Upper lobe of left lung (tissue), 6 donors: Measurements from ENCODE around the gene ADORA1. TPM values are rescaled to one million over a fixed set of nuclear protein-coding genes. Genes with fewer than 3 reads are reported as not detected.
A peak's percentile ranks its signal among the peaks of the same experiment; 100 is the strongest.

ENCODE experiments used
- ATAC-seq, 2 donors: fragments of 200-7000 bp; cut with Tn5 transposase; one replicate each; pipeline ENCODE4 v1.9.1; 2022; ENCODE audit warnings: mild to moderate bottlenecking in 2 of 2, moderate library complexity in 2 of 2; ENCODE audit not compliant: low FRiP score in 2 of 2
- DNase-seq, 2 donors: peaks; one replicate each; pipeline ENCODE4 v3.0.0-alpha.2; 2019 to 2020
- H3K27ac ChIP-seq, 4 donors: fragments of 200-600 bp; sonication (generic); one replicate each; pipeline ENCODE4 v1.5.1; 2016 to 2019
- H3K27me3 ChIP-seq, 4 donors: fragments of 200-600 bp; sonication (generic); one replicate each; pipeline ENCODE4 v1.5.1; 2017 to 2019
- H3K36me3 ChIP-seq, 4 donors: fragments of 200-600 bp; sonication (generic); one replicate each; pipeline ENCODE4 v1.5.1; 2016 to 2019
- H3K4me1 ChIP-seq, 4 donors: fragments of 200-600 bp; sonication (generic); one replicate each; pipeline ENCODE4 v1.5.1; 2018 to 2019
- H3K4me3 ChIP-seq, 4 donors: fragments of 200-600 bp; sonication (generic); one replicate each; pipeline ENCODE4 v1.5.1; 2017 to 2019; ENCODE audit warnings: mild to moderate bottlenecking in 2 of 4, moderate library complexity in 1 of 4
- H3K9me3 ChIP-seq, 4 donors: fragments of 200-600 bp; sonication (generic); one replicate each; pipeline ENCODE4 v1.5.1; 2018 to 2019
- EP300 ChIP-seq, 4 donors: sonication (generic); formaldehyde crosslinking; IDR thresholded peaks; one replicate each; pipeline ENCODE4 v1.5.1; 2017; ENCODE audit warnings: antibody characterized with exemption in 4 of 4, control low read depth in 2 of 4
- POLR2A ChIP-seq, 4 donors: fragments of 450-650 bp; IDR thresholded peaks; one replicate each; pipeline ENCODE4 v1.5.1; 2016 to 2017; ENCODE audit warnings: antibody characterized with exemption in 4 of 4, mild to moderate bottlenecking in 2 of 4
- POLR2AphosphoS5 ChIP-seq, 2 donors: sonication (generic); formaldehyde crosslinking; IDR thresholded peaks; one replicate each; pipeline ENCODE4 v1.5.1; 2017; ENCODE audit warnings: antibody characterized with exemption in 2 of 2
- WGBS, 2 donors: methylation state at CpG; one replicate each; pipeline ENCODE4 v1.1.5; 2017 to 2018; 5-methylcytosine and 5-hydroxymethylcytosine counted together
- total RNA-seq, 6 donors: library from RNA; depleted of rRNA in 4 of 6; stranded (reverse); fragments of >200 nt in 4 of 6; gene quantifications; one replicate each; pipeline versions ENCODE4 v1.1.0 to v1.2.1, GENCODE V29; 2016 to 2021
- TF ChIP-seq, protein P1 (sequence below), 6 experiments: fragments of 450-650 bp in 4 of 6; fragments of 200-600 bp in 2 of 6; sonication (generic) in 2 of 6; IDR thresholded peaks; one replicate each; pipeline ENCODE4 v1.5.1; 2016 to 2019; ENCODE audit warnings: antibody characterized with exemption in 6 of 6
- donor health status: DM: no; HTN: no; CAD: no; lungs with moderate emphysema.
- donor health status: DM: no; HTN: yes; CAD: no; lungs with severe emphysema.

The ADORA1 gene
- total RNA-seq, 6 donors from 2014 or later: 0.20 to 5.4 (median 3.1) TPM

DNA sequence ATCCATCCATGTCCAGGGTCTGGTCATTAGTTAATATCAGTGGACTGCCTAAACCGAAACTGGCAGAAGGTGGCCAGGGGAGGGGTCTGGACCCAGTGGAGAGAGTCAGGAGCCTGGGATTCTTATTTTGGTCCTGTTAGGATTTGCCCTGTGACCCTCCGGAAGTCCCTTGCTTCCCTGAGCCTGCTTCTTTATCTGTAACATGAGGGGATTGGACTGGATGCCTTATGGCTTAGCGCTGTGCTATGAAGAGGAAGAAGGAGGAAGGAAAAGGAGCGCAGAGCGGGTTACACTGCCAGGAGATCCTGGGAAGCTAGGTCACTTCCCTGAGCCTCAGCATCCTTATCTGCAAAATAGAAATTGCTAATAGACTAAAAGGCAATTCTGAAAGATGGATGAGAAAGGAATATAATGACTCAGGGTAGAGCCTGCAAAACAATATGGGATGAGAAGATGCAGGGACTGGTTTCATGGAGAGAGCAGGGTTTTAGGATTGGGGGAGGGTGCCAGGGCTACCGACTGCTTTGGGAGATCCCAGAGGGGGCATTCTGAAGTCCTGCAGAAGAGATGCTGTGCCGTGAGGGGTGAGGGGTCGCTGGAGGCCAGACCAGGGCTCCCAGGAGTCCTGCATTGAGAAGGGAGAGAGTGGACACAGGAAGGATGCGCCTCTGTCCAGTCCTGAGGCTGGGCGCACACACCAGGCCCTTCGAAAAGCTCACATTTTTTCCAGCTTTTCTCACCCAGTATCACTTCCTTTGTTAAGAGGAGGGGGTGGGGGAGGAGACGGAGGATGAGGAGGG is 460 bp upstream of the ADORA1 start:
- no peak for TF ChIP-seq POLR2AphosphoS5 (IDR thresholded peaks at IDR 0.05)
- no peak for TF ChIP-seq POLR2A (IDR thresholded peaks at IDR 0.05)
- TF ChIP-seq, protein P1, sequence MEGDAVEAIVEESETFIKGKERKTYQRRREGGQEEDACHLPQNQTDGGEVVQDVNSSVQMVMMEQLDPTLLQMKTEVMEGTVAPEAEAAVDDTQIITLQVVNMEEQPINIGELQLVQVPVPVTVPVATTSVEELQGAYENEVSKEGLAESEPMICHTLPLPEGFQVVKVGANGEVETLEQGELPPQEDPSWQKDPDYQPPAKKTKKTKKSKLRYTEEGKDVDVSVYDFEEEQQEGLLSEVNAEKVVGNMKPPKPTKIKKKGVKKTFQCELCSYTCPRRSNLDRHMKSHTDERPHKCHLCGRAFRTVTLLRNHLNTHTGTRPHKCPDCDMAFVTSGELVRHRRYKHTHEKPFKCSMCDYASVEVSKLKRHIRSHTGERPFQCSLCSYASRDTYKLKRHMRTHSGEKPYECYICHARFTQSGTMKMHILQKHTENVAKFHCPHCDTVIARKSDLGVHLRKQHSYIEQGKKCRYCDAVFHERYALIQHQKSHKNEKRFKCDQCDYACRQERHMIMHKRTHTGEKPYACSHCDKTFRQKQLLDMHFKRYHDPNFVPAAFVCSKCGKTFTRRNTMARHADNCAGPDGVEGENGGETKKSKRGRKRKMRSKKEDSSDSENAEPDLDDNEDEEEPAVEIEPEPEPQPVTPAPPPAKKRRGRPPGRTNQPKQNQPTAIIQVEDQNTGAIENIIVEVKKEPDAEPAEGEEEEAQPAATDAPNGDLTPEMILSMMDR (IDR thresholded peaks at IDR 0.05): no peak
- no peak for TF ChIP-seq EP300 (IDR thresholded peaks at IDR 0.05)
- peak in 1 of 2 donors; percentile 18 for ATAC-seq
- Histone ChIP-seq H3K9me3 (no peaks in the 10 kb centered on the region), H3K4me1 (peaks cover 34 to 39% (median 38%) of the 10 kb centered on the region in 4 donors), H3K27ac (no peak overlapping the region), H3K27me3 (peaks cover 0 to 14% (median 4%) of the 10 kb centered on the region in 4 donors), H3K4me3 (peak overlapping the region in 3 of 4 donors; percentile 29 to 42 (median 37)), H3K36me3 (no peaks in the 10 kb centered on the region)
- DNase-seq: no peak
- 23 to 25% methylated on average over 8 to 12 of the region's 12 CpGs for WGBS, 2 donors

DNA sequence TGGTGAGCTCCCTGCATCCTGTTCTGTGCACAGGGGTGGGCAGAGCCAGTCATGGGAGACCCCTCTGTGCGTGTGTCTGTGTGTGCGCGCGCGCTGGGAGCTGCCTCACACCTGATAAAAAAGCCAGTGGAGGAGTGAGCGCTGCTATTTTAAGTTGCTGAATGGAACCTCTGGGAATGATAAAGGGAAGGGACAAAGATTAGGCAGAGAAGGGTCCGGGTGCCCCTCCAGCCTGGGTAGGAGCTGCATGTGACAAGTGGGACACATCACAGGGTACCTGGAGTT is 847 bp downstream of the ADORA1 start:
- DNase-seq (no peak), ATAC-seq (no peak)
- Histone ChIP-seq H3K4me3 (peak overlapping the region in 3 of 4 donors; percentile 29 to 42 (median 37)), H3K9me3 (no peaks in the 10 kb centered on the region), H3K36me3 (no peaks in the 10 kb centered on the region), H3K27ac (peak overlapping the region in 1 of 4 donors; percentile 8), H3K27me3 (peaks cover 0 to 14% (median 4%) of the 10 kb centered on the region in 4 donors), H3K4me1 (peaks cover 34 to 39% (median 38%) of the 10 kb centered on the region in 4 donors)
- 32 to 43% methylated on average over 2 to 7 of the region's 7 CpGs for WGBS, 2 donors
- TF ChIP-seq POLR2A (IDR thresholded peaks at IDR 0.05): no peak
- TF ChIP-seq, protein P1 (IDR thresholded peaks at IDR 0.05): no peak
- no peak for TF ChIP-seq POLR2AphosphoS5 (IDR thresholded peaks at IDR 0.05)
- TF ChIP-seq EP300 (IDR thresholded peaks at IDR 0.05): no peak

DNA sequence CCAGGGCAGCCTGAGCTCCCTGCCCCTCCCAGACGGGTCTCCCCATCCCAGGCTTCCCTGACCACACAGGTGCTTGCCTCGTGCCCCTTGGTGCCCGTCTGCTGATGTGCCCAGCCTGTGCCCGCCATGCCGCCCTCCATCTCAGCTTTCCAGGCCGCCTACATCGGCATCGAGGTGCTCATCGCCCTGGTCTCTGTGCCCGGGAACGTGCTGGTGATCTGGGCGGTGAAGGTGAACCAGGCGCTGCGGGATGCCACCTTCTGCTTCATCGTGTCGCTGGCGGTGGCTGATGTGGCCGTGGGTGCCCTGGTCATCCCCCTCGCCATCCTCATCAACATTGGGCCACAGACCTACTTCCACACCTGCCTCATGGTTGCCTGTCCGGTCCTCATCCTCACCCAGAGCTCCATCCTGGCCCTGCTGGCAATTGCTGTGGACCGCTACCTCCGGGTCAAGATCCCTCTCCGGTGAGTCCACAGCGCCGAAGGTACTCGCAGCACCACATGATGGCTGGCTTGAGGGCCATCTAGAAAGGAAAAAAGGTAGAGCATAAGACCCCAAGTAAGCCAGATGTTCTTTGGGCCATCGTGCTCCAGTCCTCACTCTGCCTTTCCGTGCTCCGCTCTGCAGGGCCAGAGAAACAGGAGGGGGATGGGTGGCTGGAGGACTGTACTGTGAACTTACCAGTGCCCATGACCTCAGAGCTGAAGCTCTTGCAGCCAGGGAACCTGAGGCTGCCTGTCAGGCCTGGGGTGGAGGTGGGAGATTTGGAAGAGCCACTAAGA is 1.4 kb downstream of the ADORA1 start:
- 90 to 93% methylated on average over 18 to 29 of the region's 29 CpGs for WGBS, 2 donors
- no peaks in the 10 kb centered on the region for H3K9me3 ChIP-seq
- H3K27ac ChIP-seq: no peak overlapping the region
- DNase-seq: peak in 1 of 2 donors; percentile 63
- H3K27me3 ChIP-seq: peaks cover 0 to 14% (median 4%) of the 10 kb centered on the region in 4 donors
- H3K4me1 ChIP-seq: peaks cover 34 to 42% (median 38%) of the 10 kb centered on the region in 4 donors
- H3K36me3 ChIP-seq: no peaks in the 10 kb centered on the region
- TF ChIP-seq POLR2AphosphoS5 (IDR thresholded peaks at IDR 0.05): no peak
- TF ChIP-seq EP300 (IDR thresholded peaks at IDR 0.05): no peak
- TF ChIP-seq, protein P1 (IDR thresholded peaks at IDR 0.05): no peak
- TF ChIP-seq POLR2A (IDR thresholded peaks at IDR 0.05): no peak
- peak overlapping the region in 1 of 4 donors; percentile 42 for H3K4me3 ChIP-seq
- ATAC-seq: no peak

DNA sequence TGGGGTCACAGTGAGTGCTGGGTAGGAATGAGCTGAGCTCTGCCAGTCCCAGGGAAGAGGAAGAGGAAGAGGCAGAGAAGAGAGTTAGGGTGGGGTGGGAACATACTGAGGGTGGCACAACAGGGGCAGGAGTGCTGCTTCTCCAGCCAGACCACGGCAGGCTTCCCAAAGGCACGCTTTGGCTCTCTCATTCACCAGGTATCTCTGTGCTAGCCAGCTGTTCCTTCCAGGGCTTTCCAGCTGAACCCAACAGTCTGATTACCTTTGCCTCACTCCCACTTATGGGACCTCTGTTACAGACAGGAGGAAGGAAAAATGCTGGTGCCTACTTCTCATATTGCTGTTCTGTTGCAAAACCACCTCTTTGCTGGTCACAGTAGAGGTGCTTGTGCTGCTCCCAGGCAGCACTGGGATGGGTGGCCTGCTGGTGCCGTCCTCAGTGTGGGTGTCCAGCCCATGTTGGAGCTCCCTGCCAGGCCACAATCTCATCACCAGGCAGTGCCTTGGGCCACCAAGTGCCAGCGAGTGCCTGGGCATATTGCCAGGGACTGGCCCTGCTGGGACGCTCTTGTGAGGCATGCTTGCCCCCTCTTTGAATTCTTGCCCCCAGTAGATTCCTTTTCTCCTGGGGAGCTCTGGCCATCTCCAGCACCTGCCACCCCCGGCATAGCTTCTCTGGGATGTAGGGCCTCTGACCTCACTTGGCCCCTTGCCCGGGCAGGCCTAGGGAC is 2.1 kb downstream of the ADORA1 start:
- ATAC-seq (no peak), DNase-seq (peak; percentile 54 to 60)
- H3K36me3 ChIP-seq: no peaks in the 10 kb centered on the region
- no peak overlapping the region for H3K4me3 ChIP-seq
- H3K9me3 ChIP-seq: no peaks in the 10 kb centered on the region
- H3K27me3 ChIP-seq: peaks cover 0 to 14% (median 4%) of the 10 kb centered on the region in 4 donors
- TF ChIP-seq EP300 (IDR thresholded peaks at IDR 0.05): no peak
- no peak for TF ChIP-seq POLR2AphosphoS5 (IDR thresholded peaks at IDR 0.05)
- TF ChIP-seq POLR2A (IDR thresholded peaks at IDR 0.05): no peak
- TF ChIP-seq, protein P1 (IDR thresholded peaks at IDR 0.05): no peak
- H3K4me1 ChIP-seq: peaks cover 34 to 50% (median 38%) of the 10 kb centered on the region in 4 donors
- H3K27ac ChIP-seq: no peak overlapping the region
- 38 to 52% methylated on average over 7 of the region's 7 CpGs for WGBS, 2 donors
